Gastroesophageal sphincter (tissue), 3 donors: ENCODE measurements around the gene HLA-DOB.

Source experiments
- EP300 ChIP-seq: sonication (generic); formaldehyde crosslinking; IDR thresholded peaks from one replicate; pipeline ENCODE4 v1.6.1; 2017; ENCODE audit warnings: antibody characterized with exemption, mild to moderate bottlenecking
- POLR2A ChIP-seq, 2 donors: fragments of 450-650 bp; IDR thresholded peaks; one replicate each; pipeline ENCODE4 v1.6.1; 2017; ENCODE audit warnings: antibody characterized with exemption in 2 of 2, mild to moderate bottlenecking in 2 of 2, moderate library complexity in 1 of 2
- POLR2AphosphoS5 ChIP-seq: sonication (generic); formaldehyde crosslinking; IDR thresholded peaks from one replicate; pipeline ENCODE4 v1.6.1; 2017; ENCODE audit warnings: antibody characterized with exemption
- TF ChIP-seq, protein P1 (sequence below), 4 experiments: fragments of 200-600 bp in 2 of 4; fragments of 450-650 bp in 2 of 4; sonication (generic) in 1 of 4; IDR thresholded peaks; one replicate each; pipeline ENCODE4 v1.5.1; 2017 to 2019; ENCODE audit warnings: antibody characterized with exemption in 4 of 4, mild to moderate bottlenecking in 2 of 4, moderate library complexity in 2 of 4

- TF ChIP-seq, protein P1, sequence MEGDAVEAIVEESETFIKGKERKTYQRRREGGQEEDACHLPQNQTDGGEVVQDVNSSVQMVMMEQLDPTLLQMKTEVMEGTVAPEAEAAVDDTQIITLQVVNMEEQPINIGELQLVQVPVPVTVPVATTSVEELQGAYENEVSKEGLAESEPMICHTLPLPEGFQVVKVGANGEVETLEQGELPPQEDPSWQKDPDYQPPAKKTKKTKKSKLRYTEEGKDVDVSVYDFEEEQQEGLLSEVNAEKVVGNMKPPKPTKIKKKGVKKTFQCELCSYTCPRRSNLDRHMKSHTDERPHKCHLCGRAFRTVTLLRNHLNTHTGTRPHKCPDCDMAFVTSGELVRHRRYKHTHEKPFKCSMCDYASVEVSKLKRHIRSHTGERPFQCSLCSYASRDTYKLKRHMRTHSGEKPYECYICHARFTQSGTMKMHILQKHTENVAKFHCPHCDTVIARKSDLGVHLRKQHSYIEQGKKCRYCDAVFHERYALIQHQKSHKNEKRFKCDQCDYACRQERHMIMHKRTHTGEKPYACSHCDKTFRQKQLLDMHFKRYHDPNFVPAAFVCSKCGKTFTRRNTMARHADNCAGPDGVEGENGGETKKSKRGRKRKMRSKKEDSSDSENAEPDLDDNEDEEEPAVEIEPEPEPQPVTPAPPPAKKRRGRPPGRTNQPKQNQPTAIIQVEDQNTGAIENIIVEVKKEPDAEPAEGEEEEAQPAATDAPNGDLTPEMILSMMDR (IDR thresholded peaks at IDR 0.05): no peak
- TF ChIP-seq EP300 (no peak), POLR2AphosphoS5 (no peak), POLR2A (IDR thresholded peaks at IDR 0.05) (no peak)
Observed at GRCh38 chr6:32830017-32830416, 13.2 kb upstream of the HLA-DOB start.
